GM10266 (cell line): Measurements from ENCODE around the gene NECAB3.

Source experiments
- DNase-seq: peaks from one replicate; pipeline ENCODE4 v3.0.0; 2012; ENCODE audit errors: extremely low spot score
- TF ChIP-seq, protein P1 (sequence below): IDR thresholded peaks from 2 replicates; pipeline ENCODE4 v1.5.1; 2012; ENCODE audit warnings: mild to moderate bottlenecking, low read depth; ENCODE audit not compliant: control insufficient read depth, insufficient read depth; ENCODE audit errors: missing control alignments

Gene NECAB3

DNA sequence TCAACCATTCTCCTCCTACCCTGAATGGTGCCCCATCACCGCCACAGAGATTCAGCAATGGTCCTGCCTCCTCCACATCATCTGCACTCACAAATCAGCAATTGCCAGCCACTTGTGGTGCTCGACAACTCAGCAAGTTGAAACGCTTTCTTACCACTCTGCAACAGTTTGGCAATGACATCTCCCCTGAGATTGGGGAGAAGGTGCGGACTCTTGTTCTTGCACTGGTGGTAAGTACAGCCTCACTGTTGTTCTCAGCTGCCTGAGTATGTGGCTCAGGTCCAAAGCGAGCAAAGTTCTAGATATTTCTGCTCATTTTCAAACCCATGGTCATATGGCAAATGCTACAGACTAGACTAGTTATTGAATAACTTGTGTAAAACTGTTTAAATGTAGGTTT is 63.1 kb downstream of the NECAB3 start:
- DNase-seq, result no peak
- TF ChIP-seq, protein P1, sequence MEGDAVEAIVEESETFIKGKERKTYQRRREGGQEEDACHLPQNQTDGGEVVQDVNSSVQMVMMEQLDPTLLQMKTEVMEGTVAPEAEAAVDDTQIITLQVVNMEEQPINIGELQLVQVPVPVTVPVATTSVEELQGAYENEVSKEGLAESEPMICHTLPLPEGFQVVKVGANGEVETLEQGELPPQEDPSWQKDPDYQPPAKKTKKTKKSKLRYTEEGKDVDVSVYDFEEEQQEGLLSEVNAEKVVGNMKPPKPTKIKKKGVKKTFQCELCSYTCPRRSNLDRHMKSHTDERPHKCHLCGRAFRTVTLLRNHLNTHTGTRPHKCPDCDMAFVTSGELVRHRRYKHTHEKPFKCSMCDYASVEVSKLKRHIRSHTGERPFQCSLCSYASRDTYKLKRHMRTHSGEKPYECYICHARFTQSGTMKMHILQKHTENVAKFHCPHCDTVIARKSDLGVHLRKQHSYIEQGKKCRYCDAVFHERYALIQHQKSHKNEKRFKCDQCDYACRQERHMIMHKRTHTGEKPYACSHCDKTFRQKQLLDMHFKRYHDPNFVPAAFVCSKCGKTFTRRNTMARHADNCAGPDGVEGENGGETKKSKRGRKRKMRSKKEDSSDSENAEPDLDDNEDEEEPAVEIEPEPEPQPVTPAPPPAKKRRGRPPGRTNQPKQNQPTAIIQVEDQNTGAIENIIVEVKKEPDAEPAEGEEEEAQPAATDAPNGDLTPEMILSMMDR, result no peak

DNA sequence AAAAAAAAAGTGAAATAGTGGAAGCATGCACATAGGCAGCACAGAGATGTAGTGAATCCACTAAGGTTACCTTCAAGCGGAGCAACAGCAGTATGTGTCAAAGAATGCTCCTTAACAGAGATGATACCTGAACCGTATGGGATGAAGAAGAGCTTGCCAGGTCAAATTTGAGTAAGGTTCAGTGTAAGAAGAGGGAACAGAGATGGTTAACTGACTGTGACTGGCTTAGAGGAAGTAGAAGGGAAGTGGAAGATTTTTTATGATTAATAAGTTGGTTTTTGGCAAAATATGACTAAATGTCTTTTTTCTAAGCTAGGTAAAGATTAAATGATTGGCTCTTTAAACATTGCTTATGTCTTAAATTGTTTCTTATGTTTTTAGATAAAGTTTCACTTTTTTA is 64.7 kb downstream of the NECAB3 start:
- DNase-seq, result no peak
- TF ChIP-seq, protein P1, result no peak
